ENCODE measurements around the gene SYNJ2.

SYNJ2 gene

DNA sequence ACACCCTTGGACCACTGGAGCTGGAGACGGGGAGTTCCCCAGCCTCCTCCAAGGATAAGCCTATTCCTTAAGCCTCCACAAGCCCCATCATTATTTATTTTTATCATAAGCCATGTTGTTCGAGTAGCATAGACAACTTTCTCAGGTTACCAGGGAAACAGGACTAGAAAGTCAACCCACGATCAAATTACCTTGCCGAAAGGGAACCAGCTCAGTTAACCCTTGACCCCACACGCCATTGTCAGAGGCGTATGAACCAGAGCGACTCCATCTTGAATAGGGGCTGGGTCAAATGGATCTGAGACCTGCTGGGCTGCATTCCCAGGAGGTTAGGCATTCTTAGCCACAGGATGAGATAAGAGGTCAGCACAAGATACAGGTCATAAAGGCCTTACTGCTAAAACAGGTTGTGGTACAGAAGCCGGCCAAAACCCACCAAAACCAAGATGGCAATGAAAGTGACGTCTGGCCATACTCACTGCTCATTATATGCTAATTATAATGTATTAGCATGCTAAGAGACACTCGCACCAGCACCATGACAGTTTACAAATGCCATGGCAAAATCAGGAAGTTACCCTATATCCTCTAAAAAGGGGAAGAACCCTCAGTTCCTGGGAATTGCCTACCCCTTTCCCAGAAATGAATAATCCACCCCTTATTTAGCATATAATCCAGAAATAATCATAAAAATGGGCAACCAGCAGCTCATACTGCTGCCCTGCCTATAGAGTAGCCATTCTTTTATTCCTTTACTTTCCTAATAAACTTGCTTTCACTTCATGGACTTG, 22.4 kb downstream of the SYNJ2 start:
- Histone ChIP-seq H3K4me3 (ENCODE audit: low read length in 2 of 2) (peak overlapping the region in 1 of 2 donors; percentile 4), H3K9ac (ENCODE audit: low read depth, low read length, poor library complexity) (no peak overlapping the region)
- no peak for DNase-seq (ENCODE audit: low spot score)

GRCh38 chr6:158004701-158005095, 23.0 kb downstream of the SYNJ2 start:
- no CpG with 5 or more reads among the region's 14 CpGs for WGBS, 2 donors (ENCODE audit: extremely low coverage in 2 of 2, insufficient read length in 2 of 2, insufficient replicate concordance in 1 of 2)
- Histone ChIP-seq H3K18ac (ENCODE audit: low read length) (no peak overlapping the region), H2BK5ac (ENCODE audit: low read length) (no peak overlapping the region), H3K27ac (replicated peaks; ENCODE audit: low read length) (no peak overlapping the region), H3K4ac (ENCODE audit: low read length) (no peak overlapping the region), H4K91ac (ENCODE audit: low read depth, low read length, poor library complexity) (no peak overlapping the region), H3K23ac (ENCODE audit: low read depth, low read length, poor library complexity) (no peak overlapping the region), H3K9me3 (replicated peaks in 1 of 2; ENCODE audit: control insufficient read depth in 2 of 2, insufficient read depth in 1 of 2, low read depth in 1 of 2, low read length in 2 of 2) (peaks cover 4% of the 10 kb centered on the region in 2 donors), H3K27me3 (ENCODE audit: control insufficient read depth in 3 of 3, insufficient read depth in 3 of 3, low read depth in 1 of 3, low read length in 3 of 3) (no peaks in the 10 kb centered on the region), H4K8ac (ENCODE audit: low read depth, low read length) (no peak overlapping the region), H3K4me1 (ENCODE audit: control insufficient read depth in 2 of 2, insufficient read depth in 1 of 2, low read depth in 1 of 2, low read length in 2 of 2) (peaks cover 12 to 33% of the 10 kb centered on the region in 2 donors), H3K79me1 (ENCODE audit: low read depth, low read length) (no peaks in the 10 kb centered on the region), H2AFZ (ENCODE audit: low read length) (no peak overlapping the region), H3K9ac (ENCODE audit: low read depth, low read length, poor library complexity) (no peak overlapping the region), H2AK5ac (ENCODE audit: low read depth, low read length) (no peak overlapping the region), H3K4me3 (ENCODE audit: low read length in 2 of 2) (no peak overlapping the region), H2BK120ac (ENCODE audit: low read depth, low read length) (no peak overlapping the region), H2BK12ac (ENCODE audit: low read length) (no peak overlapping the region), H3K14ac (ENCODE audit: low read length) (no peak overlapping the region), H3K4me2 (ENCODE audit: insufficient read depth, low read length, poor library complexity, severe bottlenecking) (no peak overlapping the region), H3K36me3 (replicated peaks in 1 of 2; ENCODE audit: control insufficient read depth in 2 of 2, insufficient read depth in 2 of 2, low read length in 2 of 2) (no peaks in the 10 kb centered on the region), H2BK15ac (ENCODE audit: low read length) (no peak overlapping the region)
- DNase-seq (ENCODE audit: low spot score) = no peak

More for the DNA sequence above, 22.4 kb downstream of the SYNJ2 start:
- no peak overlapping the region for H4K91ac ChIP-seq (ENCODE audit: low read depth, low read length, poor library complexity)
- no peak overlapping the region for H3K4me2 ChIP-seq (ENCODE audit: insufficient read depth, low read length, poor library complexity, severe bottlenecking)
- H3K18ac ChIP-seq (ENCODE audit: low read length) = no peak overlapping the region
- no peak overlapping the region for H3K27ac ChIP-seq (replicated peaks; ENCODE audit: low read length)
- no peak overlapping the region for H4K8ac ChIP-seq (ENCODE audit: low read depth, low read length)
- H2BK120ac ChIP-seq (ENCODE audit: low read depth, low read length) = no peak overlapping the region
- H3K4me1 ChIP-seq (ENCODE audit: control insufficient read depth in 2 of 2, insufficient read depth in 1 of 2, low read depth in 1 of 2, low read length in 2 of 2) = peaks cover 12 to 33% of the 10 kb centered on the region in 2 donors
- H3K36me3 ChIP-seq (replicated peaks in 1 of 2; ENCODE audit: control insufficient read depth in 2 of 2, insufficient read depth in 2 of 2, low read length in 2 of 2) = no peaks in the 10 kb centered on the region
- peak overlapping the region; percentile 56 for H2AFZ ChIP-seq (ENCODE audit: low read length)
- H3K79me1 ChIP-seq (ENCODE audit: low read depth, low read length) = no peaks in the 10 kb centered on the region
- peaks cover 4% of the 10 kb centered on the region in 2 donors for H3K9me3 ChIP-seq (replicated peaks in 1 of 2; ENCODE audit: control insufficient read depth in 2 of 2, insufficient read depth in 1 of 2, low read depth in 1 of 2, low read length in 2 of 2)
- no peak overlapping the region for H2BK15ac ChIP-seq (ENCODE audit: low read length)
- H3K27me3 ChIP-seq (ENCODE audit: control insufficient read depth in 3 of 3, insufficient read depth in 3 of 3, low read depth in 1 of 3, low read length in 3 of 3) = no peaks in the 10 kb centered on the region
- H3K4ac ChIP-seq (ENCODE audit: low read length) = no peak overlapping the region
- no peak overlapping the region for H2BK5ac ChIP-seq (ENCODE audit: low read length)
- H3K23ac ChIP-seq (ENCODE audit: low read depth, low read length, poor library complexity) = no peak overlapping the region
- no peak overlapping the region for H2BK12ac ChIP-seq (ENCODE audit: low read length)
- H3K14ac ChIP-seq (ENCODE audit: low read length) = no peak overlapping the region
- H2AK5ac ChIP-seq (ENCODE audit: low read depth, low read length) = no peak overlapping the region
- no CpG with 5 or more reads among the region's 10 CpGs for WGBS, 2 donors (ENCODE audit: extremely low coverage in 2 of 2, insufficient read length in 2 of 2, insufficient replicate concordance in 1 of 2)

- H2BK5ac ChIP-seq (ENCODE audit: low read length) = no peak overlapping the region
- no peak for DNase-seq (ENCODE audit: low spot score)
- no peak overlapping the region for H3K27ac ChIP-seq (replicated peaks; ENCODE audit: low read length)
- no peak overlapping the region for H3K4me3 ChIP-seq (ENCODE audit: low read length in 2 of 2)
- peak overlapping the region; percentile 56 for H3K23ac ChIP-seq (ENCODE audit: low read depth, low read length, poor library complexity)
- H3K9me3 ChIP-seq (replicated peaks in 1 of 2; ENCODE audit: control insufficient read depth in 2 of 2, insufficient read depth in 1 of 2, low read depth in 1 of 2, low read length in 2 of 2) = peaks cover 4% of the 10 kb centered on the region in 2 donors
- H2BK120ac ChIP-seq (ENCODE audit: low read depth, low read length) = no peak overlapping the region
- no CpG with 5 or more reads among the region's 11 CpGs for WGBS, 2 donors (ENCODE audit: extremely low coverage in 2 of 2, insufficient read length in 2 of 2, insufficient replicate concordance in 1 of 2)
- no peak overlapping the region for H4K91ac ChIP-seq (ENCODE audit: low read depth, low read length, poor library complexity)
- H2BK12ac ChIP-seq (ENCODE audit: low read length) = no peak overlapping the region
- peak overlapping the region; percentile 81 for H3K18ac ChIP-seq (ENCODE audit: low read length)
- H2BK15ac ChIP-seq (ENCODE audit: low read length) = no peak overlapping the region
- H3K4me1 ChIP-seq (ENCODE audit: control insufficient read depth in 2 of 2, insufficient read depth in 1 of 2, low read depth in 1 of 2, low read length in 2 of 2) = peaks cover 12 to 33% of the 10 kb centered on the region in 2 donors
- no peaks in the 10 kb centered on the region for H3K36me3 ChIP-seq (replicated peaks in 1 of 2; ENCODE audit: control insufficient read depth in 2 of 2, insufficient read depth in 2 of 2, low read length in 2 of 2)
- H3K27me3 ChIP-seq (ENCODE audit: control insufficient read depth in 3 of 3, insufficient read depth in 3 of 3, low read depth in 1 of 3, low read length in 3 of 3) = no peaks in the 10 kb centered on the region
- no peak overlapping the region for H3K9ac ChIP-seq (ENCODE audit: low read depth, low read length, poor library complexity)
- H2AK5ac ChIP-seq (ENCODE audit: low read depth, low read length) = peak overlapping the region; percentile 41
- H3K79me1 ChIP-seq (ENCODE audit: low read depth, low read length) = no peaks in the 10 kb centered on the region
- no peak overlapping the region for H3K4me2 ChIP-seq (ENCODE audit: insufficient read depth, low read length, poor library complexity, severe bottlenecking)
- no peak overlapping the region for H3K4ac ChIP-seq (ENCODE audit: low read length)
- H4K8ac ChIP-seq (ENCODE audit: low read depth, low read length) = no peak overlapping the region
- no peak overlapping the region for H2AFZ ChIP-seq (ENCODE audit: low read length)
- no peak overlapping the region for H3K14ac ChIP-seq (ENCODE audit: low read length)
Observed at GRCh38 chr6:158005626-158006180, 24.0 kb downstream of the SYNJ2 start.

GRCh38 chr6:158006331-158006730, 24.7 kb downstream of the SYNJ2 start:
- no peak overlapping the region for H4K8ac ChIP-seq (ENCODE audit: low read depth, low read length)
- no CpG with 5 or more reads among the region's 7 CpGs for WGBS, 2 donors (ENCODE audit: extremely low coverage in 2 of 2, insufficient read length in 2 of 2, insufficient replicate concordance in 1 of 2)
- no peak overlapping the region for H2BK5ac ChIP-seq (ENCODE audit: low read length)
- no peak overlapping the region for H3K23ac ChIP-seq (ENCODE audit: low read depth, low read length, poor library complexity)
- H3K4me3 ChIP-seq (ENCODE audit: low read length in 2 of 2) = no peak overlapping the region
- H2BK120ac ChIP-seq (ENCODE audit: low read depth, low read length) = no peak overlapping the region
- peaks cover 12 to 33% of the 10 kb centered on the region in 2 donors for H3K4me1 ChIP-seq (ENCODE audit: control insufficient read depth in 2 of 2, insufficient read depth in 1 of 2, low read depth in 1 of 2, low read length in 2 of 2)
- H3K14ac ChIP-seq (ENCODE audit: low read length) = no peak overlapping the region
- H3K9ac ChIP-seq (ENCODE audit: low read depth, low read length, poor library complexity) = no peak overlapping the region
- no peak overlapping the region for H4K91ac ChIP-seq (ENCODE audit: low read depth, low read length, poor library complexity)
- peak overlapping the region; percentile 38 for H2AK5ac ChIP-seq (ENCODE audit: low read depth, low read length)
- no peak overlapping the region for H3K27ac ChIP-seq (replicated peaks; ENCODE audit: low read length)
- no peak for DNase-seq (ENCODE audit: low spot score)
- no peaks in the 10 kb centered on the region for H3K36me3 ChIP-seq (replicated peaks in 1 of 2; ENCODE audit: control insufficient read depth in 2 of 2, insufficient read depth in 2 of 2, low read length in 2 of 2)
- peaks cover 4% of the 10 kb centered on the region in 2 donors for H3K9me3 ChIP-seq (replicated peaks in 1 of 2; ENCODE audit: control insufficient read depth in 2 of 2, insufficient read depth in 1 of 2, low read depth in 1 of 2, low read length in 2 of 2)
- H3K79me1 ChIP-seq (ENCODE audit: low read depth, low read length) = no peaks in the 10 kb centered on the region
- no peak overlapping the region for H3K4me2 ChIP-seq (ENCODE audit: insufficient read depth, low read length, poor library complexity, severe bottlenecking)
- H3K27me3 ChIP-seq (ENCODE audit: control insufficient read depth in 3 of 3, insufficient read depth in 3 of 3, low read depth in 1 of 3, low read length in 3 of 3) = no peaks in the 10 kb centered on the region
- H2AFZ ChIP-seq (ENCODE audit: low read length) = no peak overlapping the region
- H2BK12ac ChIP-seq (ENCODE audit: low read length) = no peak overlapping the region
- no peak overlapping the region for H2BK15ac ChIP-seq (ENCODE audit: low read length)
- no peak overlapping the region for H3K18ac ChIP-seq (ENCODE audit: low read length)
- no peak overlapping the region for H3K4ac ChIP-seq (ENCODE audit: low read length)
